Measurements from ENCODE around the gene MIOX. TPM values are rescaled to one million over a fixed set of nuclear protein-coding genes. Genes with fewer than 3 reads are reported as not detected.
A peak's percentile ranks its signal among the peaks of the same experiment; 100 is the strongest.

MIOX gene
- total RNA-seq, 1 experiment from 2014 or later, result not detected

DNA sequence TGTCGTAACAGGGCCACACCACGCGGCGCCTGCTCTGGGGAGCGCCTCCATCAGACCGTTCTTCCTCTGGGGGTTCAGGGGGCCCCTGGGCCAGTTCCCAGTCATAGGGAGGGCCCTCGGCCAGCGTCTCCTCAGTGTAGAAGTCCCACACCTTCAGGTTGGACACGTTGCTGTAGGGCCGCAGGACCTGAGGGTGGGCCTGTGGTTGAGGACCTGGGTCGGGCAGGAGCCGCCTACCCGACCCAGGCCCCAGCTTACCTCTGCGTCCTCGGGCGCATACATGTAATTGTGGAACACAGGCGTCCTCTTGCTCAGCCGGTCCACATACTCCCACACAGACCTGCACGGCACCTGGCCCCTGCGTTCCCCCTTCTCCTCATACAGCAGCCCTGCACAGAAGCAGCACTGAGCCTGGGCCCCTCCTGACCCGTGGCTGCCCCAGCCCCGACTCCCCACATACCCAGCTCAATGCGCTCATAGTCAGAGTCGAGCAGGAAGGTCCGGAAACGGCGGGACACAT is 32.0 kb upstream of the MIOX start:
- DNase-seq (ENCODE audit: low read depth), result no peak

DNA sequence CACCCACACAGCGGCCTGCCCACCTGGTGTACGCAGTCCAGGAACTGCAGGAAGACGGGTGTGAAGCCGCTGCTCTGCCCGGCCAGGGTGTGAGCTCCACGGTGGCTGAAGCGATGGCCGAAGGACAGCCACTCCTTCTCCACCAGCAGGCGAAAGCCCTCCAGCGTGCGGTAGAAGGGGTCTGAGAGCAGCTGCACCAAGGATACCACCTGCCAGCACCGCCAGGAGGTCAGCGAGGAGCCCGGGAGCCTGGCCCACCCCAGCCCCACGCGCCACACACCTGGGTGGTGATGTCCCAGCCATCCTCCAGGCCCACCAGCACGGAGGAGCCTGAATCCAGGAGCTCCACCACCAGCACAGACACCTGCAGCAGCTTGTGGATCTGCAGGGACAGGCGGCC is 31.5 kb upstream of the MIOX start:
- no peak for DNase-seq (ENCODE audit: low read depth)

DNA sequence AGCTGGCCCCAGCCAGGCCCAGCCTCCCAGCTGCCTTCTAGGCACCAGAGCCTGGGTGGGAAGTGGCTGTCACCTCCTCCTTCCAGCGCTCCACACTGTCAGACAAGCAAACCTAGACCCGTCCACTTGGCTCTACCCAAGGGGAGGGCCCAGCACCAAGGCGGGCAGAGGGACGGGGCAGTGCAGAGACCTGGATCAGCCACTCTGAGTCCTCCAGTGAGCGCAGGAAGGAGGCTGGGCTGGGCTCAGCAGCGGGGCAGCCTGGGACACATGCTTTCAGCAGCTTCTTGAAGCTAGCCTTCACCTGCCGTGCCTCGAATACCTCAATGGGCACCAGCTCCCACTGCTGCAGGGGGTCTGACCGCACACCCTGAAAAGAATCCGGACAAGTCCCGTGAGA is 30.6 kb upstream of the MIOX start:
- no peak for DNase-seq (ENCODE audit: low read depth)

DNA sequence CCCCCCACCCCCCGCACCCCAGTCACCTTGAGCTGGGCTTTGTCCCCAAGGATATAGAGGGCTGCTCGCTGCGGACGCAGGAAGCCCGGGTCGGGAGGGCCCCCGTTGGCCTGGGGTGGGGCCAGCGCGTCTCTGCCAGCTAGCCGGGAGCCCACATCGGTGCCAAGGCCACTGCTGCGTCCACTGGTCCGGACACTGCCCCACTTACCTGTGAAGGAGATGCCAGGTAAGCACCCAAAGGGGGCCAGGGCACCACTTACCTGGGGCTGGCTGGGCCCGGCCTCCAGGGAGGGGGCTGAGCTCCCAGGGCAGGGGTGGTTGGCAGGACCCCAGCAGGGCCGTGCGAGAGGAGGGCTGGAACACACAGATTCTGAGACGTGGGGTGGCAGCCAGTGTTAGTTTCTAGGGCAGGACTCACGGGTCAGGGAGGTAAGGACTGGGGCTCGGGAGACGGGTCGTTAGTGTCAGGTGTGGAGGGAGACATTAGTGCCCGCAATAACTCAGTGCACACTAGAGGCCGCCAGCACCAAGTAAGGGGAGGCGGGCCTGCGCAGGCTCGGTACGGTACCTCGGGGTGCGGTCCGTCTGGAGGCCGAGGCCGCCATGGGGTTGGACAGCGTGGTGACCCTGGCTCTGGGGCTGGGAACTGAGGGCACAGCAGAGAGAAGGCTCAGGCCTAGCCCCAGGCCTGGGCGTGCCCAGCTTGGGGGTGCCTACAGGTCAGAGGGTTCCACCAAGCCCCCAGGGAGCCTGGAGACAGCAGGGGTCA is 30.0 kb upstream of the MIOX start:
- DNase-seq (ENCODE audit: low read depth), result no peak

DNA sequence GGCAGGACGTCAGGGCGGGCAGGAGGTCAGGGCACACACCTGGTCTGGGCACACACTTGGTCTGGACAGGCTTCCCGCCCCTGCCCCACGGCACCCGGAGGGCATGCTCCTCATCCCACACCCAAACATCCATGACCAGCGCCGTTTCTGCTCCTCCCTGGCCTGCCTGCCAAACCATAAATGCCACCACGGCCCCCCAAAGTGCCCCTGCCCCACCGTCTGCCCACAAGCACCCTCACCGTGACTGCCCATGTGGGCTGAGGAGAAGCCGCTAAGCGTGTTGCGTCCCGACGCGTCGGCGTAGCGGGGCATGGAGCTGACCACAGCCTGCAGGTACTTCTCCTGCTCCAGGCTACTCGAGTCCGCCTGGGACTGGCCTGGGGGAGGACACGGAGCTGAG is 27.6 kb upstream of the MIOX start:
- DNase-seq (ENCODE audit: low read depth), result no peak

DNA sequence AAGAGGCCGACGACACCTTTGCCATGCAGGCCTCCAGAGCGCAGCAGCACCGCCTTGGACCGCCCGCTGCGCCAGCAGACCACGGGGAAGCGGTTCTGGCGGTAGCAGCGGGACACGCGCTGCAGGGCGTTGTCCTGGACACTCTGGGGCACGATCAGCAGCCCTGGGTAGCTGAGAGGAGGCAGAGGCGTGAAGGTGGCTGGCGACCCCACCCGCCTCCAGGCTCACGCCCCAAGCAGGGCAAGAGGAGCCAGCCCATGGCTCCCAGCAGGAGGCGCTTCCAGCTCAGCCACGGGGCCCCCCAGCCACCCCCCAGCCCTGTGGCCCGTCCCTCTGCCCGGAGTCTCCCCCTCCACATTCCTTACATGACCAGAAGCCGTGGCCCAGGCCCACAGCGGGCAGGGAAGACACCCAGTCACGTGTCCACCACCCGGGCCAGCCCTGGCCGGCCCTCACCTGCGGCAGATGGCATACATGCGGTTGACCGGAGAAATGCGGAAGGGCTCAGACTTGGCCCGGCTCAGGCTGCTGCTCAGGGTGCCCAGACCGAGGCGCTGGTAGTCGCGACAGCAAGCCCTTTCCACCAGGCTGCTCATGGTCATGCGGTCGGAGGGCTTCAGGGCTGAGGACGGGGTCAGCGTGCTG is 27.0 kb upstream of the MIOX start:
- DNase-seq (ENCODE audit: low read depth), result no peak

DNA sequence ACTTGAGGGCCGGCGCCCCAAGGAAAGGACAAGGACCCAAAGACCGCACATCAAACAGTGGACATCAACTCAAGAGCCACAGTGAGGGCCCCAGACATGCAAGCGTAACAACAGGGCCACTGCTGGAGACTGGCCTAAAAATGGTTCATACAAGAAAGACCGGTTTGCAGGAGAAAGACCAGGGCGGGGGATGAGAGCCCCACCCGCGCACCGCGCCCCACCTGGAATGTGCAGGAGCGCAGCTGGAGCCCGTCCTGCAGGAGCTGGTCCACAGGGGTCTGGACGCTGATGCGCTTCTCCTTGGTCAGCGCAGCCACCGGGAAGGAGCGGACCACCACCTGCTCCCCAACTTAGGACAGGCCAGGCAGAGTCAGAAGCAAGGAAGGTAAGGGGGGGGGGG is 25.7 kb upstream of the MIOX start:
- DNase-seq (ENCODE audit: low read depth), result no peak

DNA sequence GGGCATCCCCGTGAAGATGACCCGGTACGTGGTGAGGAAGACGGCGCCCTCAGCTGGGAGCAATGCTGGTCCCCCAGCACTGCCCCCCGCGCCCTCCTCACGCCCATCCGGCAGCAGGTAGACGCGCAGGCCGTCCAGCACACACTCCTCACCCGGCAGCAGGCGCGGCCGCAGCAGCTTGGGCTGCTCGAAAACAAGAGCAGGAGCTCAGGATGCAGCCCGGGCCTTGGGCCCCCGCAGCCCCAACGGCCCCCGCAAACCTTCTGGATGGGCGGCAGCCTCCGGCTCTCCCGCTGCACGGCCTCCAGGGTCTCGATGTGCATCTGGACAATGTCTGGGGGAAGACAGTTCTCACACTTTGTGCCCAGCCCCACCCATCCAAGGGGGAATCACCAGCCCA is 25.1 kb upstream of the MIOX start:
- no peak for DNase-seq (ENCODE audit: low read depth)

DNA sequence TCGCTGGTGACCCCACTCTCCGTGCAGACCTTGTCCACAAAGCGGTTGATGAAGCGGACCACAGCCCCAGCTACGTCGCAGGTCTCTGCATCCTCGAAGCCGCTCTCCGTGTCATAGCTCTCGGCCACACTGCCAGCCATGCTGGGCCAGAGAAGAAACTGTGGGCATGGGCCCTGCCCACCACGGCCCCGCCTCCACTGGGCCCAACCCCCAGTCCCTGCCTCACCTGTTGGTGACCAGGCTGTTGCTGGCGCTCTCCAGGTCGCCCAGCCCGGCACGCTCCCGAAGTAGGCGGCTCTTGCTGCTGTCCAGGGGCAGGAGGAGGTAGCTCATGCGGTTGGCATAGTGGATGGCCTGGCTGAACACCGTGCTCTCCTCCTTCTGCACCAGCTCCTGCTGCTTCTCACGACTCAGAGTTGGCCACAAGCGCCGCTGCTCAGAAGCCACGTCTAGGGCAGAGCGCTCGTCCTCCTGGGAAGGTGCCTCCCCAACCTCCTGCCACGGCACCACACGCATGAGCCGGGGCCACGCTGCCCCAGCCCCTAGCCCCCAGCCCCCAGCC is 24.6 kb upstream of the MIOX start:
- DNase-seq (ENCODE audit: low read depth), result no peak

DNA sequence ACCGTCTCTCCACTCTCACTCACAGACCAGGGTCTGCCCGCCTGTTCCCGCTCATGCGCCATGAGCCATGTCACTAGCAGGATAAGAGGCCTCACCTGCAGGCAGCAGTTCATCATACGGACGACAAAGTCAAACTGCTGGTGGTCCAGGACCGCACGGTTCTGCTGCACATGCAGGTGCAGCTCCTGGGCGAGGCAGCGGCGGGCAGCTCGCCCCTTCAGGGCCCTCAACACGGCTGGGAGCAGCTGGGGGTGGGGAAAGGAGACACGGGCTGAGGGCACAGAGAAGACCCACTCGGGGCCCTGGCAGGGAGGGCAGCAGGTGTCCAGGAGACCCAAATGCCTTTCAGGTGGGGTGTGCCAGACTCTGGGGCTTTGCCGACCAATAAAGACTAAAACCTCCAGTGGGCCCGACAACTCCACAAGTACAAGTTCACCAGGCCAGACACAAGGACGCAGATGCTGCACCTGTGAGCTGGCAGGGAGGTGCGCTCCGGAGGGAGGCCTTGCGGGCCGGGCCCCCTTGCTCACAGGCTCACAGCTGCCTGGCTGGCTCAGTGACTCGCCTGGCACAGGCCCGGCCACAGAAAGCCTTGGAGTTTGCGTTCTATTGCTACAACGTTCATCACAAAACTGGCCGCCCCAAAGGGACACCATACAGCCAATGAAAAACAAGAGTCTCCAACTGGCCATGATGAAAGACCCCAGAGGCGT is 23.3 kb upstream of the MIOX start:
- DNase-seq (ENCODE audit: low read depth), result no peak

DNA sequence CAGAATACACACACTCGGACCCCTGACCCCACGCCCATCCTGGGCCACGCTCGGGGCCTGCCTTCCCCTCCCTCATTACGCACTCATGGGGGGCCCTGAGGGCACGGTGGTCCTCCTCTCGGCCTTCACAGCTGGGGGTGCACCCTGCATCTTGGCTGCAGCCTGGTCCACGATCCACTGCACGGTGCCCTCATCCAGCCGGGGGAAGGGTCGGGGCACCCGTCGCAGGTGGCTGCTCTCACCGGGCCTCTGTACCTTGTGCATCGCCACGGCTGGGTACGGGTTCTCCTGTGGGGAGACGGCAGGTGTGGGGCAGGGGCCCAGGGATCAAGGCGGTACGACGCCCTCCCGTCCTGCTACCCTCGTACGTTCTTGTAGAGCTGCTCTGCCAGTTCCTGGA is 22.2 kb upstream of the MIOX start:
- DNase-seq (ENCODE audit: low read depth), result no peak

DNA sequence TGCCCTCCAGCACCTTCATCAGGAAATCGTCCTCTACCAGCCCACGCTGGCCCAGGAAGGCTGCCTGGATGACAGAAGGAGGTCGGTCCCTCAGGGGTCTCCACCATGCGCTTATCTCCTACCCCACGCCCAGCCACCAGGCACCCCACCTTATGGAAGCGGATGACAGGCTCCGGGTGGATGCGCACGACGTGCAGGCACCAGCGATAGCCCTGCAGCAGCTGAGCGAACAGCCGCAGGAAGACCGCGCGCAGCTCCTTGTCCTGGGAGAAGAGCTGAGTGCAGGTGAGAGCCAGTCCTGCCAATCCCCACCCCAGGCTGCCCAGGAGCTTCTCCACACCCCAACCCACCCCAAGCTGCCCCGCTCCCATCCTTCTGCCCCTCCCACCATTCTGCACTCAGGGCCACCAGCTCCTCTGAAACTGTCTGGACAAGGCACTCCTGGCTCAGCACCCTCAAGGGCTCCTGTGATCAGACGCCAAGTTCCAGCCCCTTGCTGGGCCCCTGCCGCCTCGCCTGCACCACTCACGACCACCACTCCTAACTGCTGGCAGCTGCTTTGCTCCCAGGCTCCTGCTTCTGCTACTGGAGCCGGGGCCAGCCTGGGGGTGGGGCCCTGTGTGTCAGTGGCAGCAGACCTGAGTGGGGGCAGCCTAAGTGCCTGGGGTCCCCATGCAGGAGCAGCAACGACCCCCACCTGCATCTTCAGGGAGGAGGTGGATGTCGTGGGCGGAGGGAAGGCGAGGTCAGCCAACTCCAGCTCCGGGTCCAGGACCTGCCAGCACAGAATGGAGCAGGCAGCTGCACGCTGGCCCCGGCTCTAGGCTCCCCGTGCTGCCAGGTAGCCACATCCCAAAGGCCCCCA is 21.4 kb upstream of the MIOX start:
- no peak for DNase-seq (ENCODE audit: low read depth)

DNA sequence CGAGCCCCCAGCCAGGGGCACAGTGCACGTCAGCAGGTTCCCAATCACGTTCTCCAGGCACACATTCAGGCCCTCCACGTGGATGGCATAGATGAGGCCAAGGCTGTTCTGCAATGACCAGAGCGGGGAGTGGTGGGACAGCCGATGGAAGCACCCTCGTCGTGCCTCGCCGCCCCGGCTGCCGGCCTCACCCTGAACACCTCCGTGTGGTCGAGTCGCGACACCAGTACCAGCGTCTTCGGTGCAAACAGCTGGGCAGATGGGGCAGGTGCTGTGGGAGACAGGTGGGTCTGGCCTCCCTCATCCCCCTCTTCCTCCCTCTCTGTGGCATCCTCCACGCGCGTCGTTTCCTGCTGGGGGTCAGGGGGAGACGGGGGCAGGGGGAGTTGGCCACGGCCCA is 19.3 kb upstream of the MIOX start:
- DNase-seq (ENCODE audit: low read depth), result no peak

DNA sequence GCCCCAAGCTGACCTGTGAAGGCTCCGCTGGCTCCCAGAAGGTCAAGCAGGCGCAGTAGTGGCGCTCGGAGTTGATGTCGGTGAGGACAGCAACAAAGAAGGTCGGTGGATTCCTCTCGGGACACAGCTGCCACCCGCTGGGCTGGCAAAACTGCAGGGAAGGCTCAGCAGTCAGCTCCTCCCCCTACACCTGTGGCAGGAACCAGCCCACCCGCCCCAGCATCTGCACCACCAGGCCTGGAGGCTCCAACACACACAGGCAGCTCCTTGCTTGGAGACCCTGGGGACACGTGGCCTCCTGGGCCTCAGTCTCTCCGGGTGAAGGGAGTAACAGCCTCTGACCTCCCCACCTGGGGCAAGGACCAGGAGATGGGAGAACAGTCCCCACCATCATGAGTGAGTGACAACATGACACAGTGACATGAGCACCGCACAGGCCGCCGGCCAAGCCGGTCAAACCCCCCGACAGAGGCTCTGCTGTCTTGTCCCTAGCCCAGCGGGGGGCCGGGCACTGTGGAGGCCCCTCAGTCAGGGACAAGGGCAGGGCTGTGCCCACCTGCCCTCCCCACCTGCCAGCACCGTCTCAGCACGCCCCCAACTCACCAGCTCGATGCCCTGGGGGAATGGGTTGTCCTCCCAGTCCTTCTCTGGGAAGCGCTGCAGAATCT is 18.8 kb upstream of the MIOX start:
- DNase-seq (ENCODE audit: low read depth), result no peak

DNA sequence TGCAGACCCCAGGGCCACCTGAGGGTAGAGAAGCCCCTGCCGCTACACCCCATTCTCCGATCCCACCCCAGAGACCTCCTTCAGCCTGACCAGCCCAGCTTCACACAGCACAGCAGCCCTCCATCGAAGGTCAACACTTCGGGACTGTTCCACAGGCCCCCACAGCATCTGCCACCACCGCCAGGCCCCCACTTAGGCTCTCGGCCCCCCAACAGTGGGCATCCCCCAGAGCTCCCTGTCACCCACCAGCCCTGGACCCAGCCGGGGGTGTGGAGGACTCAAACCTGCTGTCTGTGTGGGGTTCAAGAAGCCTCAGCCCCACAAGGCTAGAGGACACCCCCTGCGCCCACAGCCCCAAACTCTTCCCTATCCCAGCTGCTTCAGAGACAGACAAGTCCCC is 18.0 kb upstream of the MIOX start:
- DNase-seq (ENCODE audit: low read depth), result no peak

DNA sequence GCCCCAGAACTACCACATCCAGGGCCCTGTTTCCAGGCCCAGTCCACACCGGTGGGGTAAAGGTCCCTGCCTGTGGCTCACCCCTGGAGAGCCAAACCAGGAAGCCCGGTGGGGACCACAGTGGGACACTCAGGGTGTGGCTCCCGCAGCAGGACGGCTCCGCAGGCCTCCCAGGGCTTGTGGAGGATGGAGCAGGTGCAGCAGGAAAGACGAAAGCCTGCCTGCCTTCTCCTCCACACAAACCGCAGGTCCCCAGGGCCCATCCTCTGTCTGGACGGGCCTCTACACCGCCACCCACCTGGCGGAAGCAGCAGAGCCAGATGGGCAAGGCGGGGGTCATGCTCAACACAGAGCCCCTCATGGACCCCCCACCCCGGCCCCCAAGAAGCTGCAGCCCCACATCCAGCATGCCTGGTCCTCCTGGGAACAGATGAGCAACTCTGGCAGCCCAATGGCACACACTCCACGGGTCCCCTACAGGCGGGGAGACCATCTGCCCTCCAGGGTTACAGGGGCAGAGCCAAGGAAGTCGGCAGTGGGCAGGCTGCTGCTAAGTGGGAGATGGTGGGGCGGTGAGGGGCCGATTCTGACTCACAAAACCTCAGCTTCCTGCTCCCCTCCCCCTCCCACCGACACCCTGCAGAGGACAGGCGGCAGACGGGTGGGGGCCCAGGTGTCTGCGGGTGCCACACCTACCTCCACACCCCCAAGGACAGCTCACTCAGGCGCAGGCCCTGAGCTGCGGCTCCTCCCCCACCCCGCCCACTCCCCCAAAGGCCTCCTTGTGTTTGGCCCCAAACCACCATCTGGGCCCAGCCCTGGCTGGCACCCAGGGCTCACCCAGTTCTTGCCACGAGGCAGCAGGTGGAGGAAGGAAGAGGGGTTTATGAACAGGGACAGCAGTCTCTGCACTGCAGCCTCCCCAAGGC is 17.0 kb upstream of the MIOX start:
- peak; percentile 96 for DNase-seq (ENCODE audit: low read depth)

DNA sequence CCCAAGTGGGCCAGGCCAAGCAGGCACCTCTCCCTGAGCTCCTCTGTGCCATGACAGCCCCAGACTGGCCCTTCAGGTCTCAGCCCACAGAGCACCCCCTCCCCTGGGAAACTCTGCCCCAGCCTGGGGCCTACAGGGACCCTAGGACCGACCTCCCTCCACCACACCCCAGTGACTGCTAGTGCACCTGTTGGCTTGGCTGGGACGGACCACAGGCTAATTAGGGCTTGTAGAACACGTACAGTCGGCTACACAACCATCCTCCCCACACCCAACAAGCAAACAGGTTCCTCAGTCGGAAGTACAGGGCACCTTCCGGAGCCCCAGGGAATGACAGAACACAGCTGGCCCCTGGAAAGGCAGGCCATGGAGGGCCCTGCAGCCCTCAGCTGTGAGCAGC is 16.2 kb upstream of the MIOX start:
- DNase-seq (ENCODE audit: low read depth), result no peak

DNA sequence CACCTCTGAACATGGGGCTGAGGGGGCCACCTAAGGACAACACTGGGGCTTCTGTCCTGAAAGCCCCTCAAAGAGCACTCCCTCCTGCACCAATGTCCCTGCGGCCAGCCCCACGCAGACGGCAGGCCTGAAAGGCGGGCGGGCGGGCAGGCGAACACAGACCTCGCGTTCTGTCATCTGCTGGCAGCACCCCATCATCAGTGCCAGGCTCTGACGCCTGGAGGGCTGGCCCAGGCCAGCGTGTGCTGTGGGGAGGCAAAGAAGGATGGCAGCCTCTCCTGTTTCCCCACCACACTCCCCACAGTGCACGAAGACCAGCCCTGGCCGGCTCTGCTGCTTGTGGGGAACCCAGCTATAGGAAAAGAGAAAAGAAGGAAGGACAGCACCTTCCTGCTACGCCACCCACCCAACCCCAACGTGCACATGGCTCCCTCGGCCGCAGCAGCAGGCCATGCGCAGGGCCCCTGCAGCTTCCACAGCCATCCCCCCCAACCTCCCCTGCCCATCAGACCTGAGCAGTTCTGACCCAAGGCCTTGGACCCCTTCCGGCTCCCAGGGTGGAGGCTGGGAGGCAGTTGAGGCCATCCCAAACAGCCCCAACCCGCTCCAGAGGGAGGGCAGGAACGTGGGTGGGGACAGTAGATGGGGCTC is 15.3 kb upstream of the MIOX start:
- DNase-seq (ENCODE audit: low read depth), result no peak

DNA sequence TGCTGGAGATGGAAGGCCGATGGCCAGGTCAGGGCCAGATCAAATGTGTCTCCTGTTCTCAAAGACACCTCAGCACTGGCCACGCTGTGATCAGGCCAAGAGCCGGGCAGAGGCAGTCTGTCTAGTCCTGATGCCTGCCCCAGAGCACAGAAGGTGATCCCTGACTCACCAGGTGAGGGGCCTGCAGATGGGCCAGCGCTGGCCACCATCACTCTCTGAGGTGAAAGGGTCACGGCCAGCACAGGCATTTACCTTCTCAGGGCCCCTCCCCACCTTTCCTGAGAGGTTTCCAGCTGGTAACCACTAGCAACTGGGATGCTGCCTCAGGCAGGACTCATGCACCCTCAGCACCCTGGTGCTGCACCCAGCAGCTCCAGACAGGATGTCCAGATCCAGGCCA is 14.7 kb upstream of the MIOX start:
- DNase-seq (ENCODE audit: low read depth), result no peak

Measured in Daoy (cell line).